Smooth muscle cell of the brain vasculature (primary cell): Measurements from ENCODE around the gene KIAA1217.

Experiments
- DNase-seq: peaks from one replicate; pipeline ENCODE4 v3.0.0-alpha.2; 2012; ENCODE audit warnings: low read depth, low spot score

KIAA1217 gene

DNA sequence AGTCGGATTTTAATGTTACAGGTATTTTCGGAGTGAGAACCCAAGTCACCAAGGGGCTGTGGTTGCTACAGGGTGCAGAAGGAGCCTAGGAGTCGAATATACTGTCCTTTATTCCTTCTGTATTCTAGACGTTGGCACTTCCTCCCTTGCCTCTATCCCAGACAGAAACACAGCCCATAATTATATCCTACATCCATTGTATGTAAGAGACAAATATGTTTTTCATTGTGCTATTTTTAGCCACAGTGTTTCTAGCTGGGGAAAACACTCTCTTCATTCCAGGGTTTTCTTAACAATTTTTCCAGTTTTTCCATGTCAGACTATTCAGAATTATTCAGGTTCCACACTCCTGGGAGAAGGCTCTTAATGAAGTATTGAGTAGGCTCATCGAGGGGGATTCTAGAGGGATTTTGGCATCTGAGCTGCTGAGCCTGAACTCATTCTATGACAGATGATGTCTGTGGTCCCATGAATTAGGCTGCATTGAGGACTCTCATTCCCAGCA lies 32.6 kb downstream of the KIAA1217 start:
- DNase-seq: no peak

- DNase-seq: no peak
These were observed 33.6 kb downstream of the KIAA1217 start for GRCh38 chr10:24242562-24242961.

GRCh38 chr10:24246365-24246764 lies 37.4 kb downstream of the KIAA1217 start:
- no peak for DNase-seq

DNA sequence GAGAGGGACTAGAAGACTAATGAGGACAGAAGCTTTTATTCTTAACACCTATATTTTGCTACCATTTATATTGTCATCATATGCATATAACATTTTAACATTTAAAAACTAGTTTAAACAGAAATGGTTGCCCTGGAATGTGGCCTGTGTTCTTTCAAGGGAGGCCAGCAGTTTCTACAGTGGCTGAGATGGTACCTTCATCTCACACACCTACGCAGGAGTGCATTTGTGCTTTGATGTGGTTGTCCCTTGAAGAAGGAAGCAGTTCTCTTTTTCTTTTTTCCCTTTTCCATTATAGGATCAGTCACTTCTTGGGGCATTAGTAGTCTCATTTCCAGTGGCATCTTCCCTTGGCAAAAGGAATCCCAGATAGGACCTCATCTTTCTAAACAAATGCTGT lies 38.9 kb downstream of the KIAA1217 start:
- DNase-seq: no peak

DNA sequence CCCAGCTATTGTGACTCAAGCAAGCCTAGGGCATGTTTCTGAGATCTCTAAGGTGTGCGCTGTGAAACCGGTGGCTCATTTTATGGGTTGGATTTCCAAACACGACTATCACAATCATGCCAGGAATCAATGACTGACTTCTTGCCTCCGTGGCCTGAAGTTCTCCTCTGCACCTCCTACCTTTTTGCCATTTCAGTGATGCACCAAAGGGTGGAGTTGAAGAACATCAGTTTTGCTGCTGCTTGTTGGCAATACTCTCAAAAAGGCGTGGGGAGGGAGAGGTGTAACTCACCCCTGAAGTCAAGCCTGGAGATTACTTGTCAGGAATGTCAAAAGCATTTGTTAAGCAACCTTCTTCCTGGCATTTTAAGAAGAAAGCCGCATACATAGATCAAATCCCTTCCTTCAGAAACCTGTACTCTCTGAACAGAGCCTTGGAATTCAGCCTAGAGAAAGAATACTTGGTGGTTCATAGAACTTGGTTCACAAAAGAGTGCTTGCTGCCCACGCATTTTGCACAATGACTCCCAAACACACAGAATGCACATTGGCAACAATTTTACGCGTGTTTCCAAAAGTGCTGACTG lies 41.0 kb downstream of the KIAA1217 start:
- DNase-seq: no peak

- no peak for DNase-seq
These were observed 42.6 kb downstream of the KIAA1217 start for GRCh38 chr10:24251547-24251946.

DNA sequence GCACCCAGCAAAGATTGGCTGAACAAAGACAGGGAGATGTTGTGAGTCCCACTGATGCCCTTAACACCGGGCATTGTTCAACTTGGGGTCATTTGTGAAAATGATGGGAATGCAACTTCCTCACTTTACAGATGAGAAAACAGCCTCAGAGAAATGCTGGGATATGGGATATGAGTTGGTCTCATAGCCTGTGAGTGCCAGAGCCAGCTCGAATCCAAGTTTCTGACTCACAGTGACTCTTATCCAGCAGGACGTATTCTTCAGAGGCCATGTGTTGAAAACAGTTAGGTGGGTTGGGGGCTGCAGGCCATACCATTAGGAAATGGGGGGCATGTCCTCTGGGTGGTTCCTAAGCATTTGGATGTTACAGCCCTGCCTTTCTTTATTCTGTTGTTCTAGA lies 45.2 kb downstream of the KIAA1217 start:
- no peak for DNase-seq

- DNase-seq: no peak
These were observed 46.4 kb downstream of the KIAA1217 start for GRCh38 chr10:24255115-24255880.

- no peak for DNase-seq
These were observed 47.0 kb downstream of the KIAA1217 start for GRCh38 chr10:24255881-24256311.

DNA sequence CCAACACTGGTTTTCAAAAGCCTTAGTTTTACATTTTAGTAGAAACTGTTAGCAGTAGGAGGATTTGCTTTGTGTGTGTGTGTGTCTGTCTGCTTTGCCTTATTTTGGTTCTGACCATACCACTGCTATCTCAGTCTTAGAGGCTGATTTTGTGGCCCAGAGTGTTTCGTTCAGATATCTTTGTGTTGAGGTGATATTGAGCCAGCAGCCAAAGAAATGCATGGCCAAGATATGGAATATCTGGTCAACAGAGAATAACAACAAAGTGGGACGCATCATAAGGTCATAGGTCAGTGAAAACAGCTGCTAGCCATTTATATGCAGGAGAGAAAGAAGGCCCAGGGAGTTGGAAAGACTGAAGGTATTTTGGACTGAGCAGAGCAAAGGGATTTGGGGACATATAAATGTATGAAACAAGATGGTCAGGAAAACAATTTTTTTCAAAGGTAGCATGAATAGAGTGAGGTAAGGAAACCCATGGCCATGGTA lies 47.7 kb downstream of the KIAA1217 start:
- no peak for DNase-seq

DNA sequence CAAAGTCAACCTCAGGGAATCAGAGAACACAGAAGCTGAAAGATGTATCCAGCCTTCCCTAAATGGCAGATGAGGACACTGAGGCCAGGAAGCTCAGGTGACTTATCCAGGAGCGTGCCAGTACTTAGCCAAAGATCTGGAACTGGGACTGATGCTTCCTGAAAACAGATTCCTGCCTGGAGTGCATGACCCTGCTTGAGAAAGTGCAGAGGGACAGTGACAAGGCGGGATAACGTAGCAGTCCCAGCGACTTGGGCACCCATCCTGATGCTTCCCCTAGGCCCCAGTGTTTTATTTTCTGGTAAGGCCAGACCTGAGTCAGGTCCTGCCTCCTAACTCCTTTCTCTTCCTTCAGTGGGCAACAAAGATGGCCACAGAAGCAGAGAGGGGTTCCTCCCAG lies 48.6 kb downstream of the KIAA1217 start:
- DNase-seq: no peak

GRCh38 chr10:24259365-24260130 lies 50.6 kb downstream of the KIAA1217 start:
- DNase-seq: no peak

- DNase-seq: no peak
These were observed 52.7 kb downstream of the KIAA1217 start for GRCh38 chr10:24261627-24262026.

DNA sequence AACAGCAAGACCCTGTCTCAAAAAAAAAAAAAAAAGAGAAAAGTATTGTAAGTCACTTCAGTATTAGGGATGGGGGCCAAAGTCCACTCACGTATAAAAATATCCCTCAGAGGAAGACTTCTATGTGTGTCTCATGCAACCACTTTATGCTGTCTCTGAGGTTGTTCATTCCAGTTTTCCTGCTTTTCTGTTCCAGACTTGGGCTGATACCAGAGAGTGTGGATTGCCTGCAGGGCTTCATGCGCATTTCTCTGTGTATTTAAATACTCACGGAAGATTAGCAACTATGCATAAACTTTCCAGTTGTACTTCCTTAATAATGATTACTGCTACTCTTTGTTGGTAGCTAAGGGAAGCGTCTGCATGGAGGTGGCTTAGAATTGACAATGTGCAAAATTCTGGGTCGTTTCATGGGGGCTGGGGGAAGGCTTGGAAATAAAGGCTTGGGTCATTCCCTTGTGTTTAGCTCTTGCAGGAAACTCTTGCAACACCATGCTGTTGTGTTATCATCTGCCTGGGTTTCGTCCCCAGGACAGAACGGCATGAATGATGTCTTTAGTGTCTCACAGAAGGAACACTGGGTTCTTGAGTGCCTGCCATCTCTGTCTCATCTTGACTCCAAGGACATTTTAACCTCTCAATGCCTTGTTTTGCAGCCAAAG lies 54.1 kb downstream of the KIAA1217 start:
- no peak for DNase-seq

- no peak for DNase-seq
These were observed 60.5 kb downstream of the KIAA1217 start for GRCh38 chr10:24269476-24269875.

- no peak for DNase-seq
These were observed 63.4 kb downstream of the KIAA1217 start for GRCh38 chr10:24272374-24272773.

DNA sequence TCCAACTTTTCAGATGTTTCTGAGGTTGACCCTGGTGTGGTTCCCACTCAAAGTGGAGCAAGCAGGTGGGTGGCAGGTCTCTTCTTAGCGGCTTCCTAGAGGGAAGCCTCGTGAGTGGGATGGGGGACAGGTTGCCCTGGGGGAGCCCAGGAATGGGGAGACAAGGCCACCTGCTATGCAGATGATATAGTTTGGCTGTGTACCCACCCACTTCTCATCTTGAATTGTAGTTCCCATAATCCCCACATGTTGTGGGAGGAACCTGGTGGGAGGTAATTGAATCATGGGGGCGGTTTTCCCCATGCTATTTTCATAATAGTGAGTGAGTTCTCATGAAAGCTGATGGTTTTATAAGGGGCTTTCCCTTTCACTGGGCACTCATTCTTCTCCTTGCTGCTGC lies 68.3 kb downstream of the KIAA1217 start:
- no peak for DNase-seq

- DNase-seq: no peak
These were observed 68.8 kb downstream of the KIAA1217 start for GRCh38 chr10:24277771-24278170.

- DNase-seq: no peak
These were observed 69.4 kb downstream of the KIAA1217 start for GRCh38 chr10:24278176-24278889.

GRCh38 chr10:24279166-24279565 lies 70.2 kb downstream of the KIAA1217 start:
- DNase-seq: no peak

DNA sequence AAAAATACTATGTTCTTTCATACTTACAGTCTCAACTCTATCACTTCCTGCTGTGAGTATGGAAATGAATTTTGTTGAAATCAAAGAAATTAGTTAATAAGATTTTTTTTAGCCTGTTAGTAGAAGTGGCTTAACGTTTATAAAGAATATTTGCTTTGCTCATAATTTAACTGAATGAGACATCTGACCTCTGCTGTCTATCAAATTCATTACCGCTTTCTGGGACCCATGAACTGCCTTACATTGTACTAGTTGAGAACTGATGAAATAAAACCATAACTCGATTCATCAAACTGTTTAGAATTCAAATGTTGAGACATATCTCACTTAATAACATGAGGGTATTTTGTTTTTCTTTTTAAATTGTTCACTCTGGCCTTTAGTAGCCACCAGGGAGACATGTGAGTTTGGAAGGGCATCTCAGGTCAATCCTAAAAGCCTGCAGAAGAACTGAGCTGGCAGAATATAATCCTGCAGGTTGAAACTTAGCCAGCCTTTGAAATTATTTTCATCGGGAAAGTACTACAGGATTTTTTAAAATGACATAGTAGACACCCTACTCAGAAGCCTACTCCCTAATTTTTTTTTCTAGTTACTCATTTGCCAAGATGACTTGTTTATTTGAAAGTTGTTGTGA lies 78.7 kb downstream of the KIAA1217 start:
- DNase-seq: no peak
